ENCODE results near the gene RGS7BP.

RGS7BP gene

GRCh38 chr5:64634997-64635686 lies 129.3 kb downstream of the RGS7BP start:
- DNase-seq (ENCODE audit: low read depth) = no peak

- DNase-seq (ENCODE audit: low read depth) = no peak
These were observed 131.3 kb downstream of the RGS7BP start for GRCh38 chr5:64637144-64637543.

- no peak for DNase-seq (ENCODE audit: low read depth)
These were observed 132.1 kb downstream of the RGS7BP start for GRCh38 chr5:64637837-64638443.

GRCh38 chr5:64644831-64645230 lies 139.0 kb downstream of the RGS7BP start:
- no peak for DNase-seq (ENCODE audit: low read depth)

GRCh38 chr5:64646169-64646568 lies 140.4 kb downstream of the RGS7BP start:
- DNase-seq (ENCODE audit: low read depth) = no peak

- DNase-seq (ENCODE audit: low read depth) = no peak
These were observed 143.7 kb downstream of the RGS7BP start for GRCh38 chr5:64649512-64649911.

- no peak for DNase-seq (ENCODE audit: low read depth)
These were observed 148.1 kb downstream of the RGS7BP start for GRCh38 chr5:64653766-64654560.

- no peak for DNase-seq (ENCODE audit: low read depth)
These were observed 148.7 kb downstream of the RGS7BP start for GRCh38 chr5:64654561-64654938.

GRCh38 chr5:64655596-64655995 lies 149.8 kb downstream of the RGS7BP start:
- no peak for DNase-seq (ENCODE audit: low read depth)

- no peak for DNase-seq (ENCODE audit: low read depth)
These were observed 153.5 kb downstream of the RGS7BP start for GRCh38 chr5:64659289-64659688.

Measured in GM04503 (cell line).